ENCODE results near the gene TBCD.

Gene TBCD

DNA sequence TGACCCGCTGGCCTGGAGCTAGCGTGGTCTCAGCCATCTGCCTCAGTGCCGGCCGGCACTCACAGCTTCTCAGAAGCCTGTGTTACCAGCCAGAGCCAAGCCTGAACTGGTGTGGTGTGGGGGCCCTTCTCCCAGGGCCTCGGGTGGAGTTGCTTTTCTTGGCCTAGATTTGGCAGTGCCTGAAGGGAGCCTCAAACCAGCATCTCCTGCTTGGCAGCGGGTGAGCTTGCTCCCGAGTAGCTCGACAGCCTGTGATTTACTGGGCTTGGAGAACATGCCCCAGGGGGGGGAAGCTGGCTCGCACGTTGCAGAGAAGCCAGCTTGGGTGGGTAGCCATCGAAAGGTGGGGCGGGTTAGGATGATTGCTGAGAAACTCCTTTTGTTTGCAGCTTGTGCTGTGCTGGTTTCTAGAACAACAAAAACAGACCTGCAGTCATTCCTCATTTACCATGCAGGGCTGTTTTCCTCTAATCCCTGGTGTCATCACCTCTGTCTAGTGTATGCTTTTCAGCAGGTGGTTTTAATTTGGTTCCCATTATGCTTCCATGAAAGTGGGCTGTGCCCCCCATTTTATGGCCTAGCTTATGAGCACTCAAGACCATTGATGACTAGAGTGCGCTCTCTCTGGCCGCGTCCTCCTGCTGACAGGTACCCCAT, 42.2 kb downstream of the TBCD start:
- no peak for DNase-seq

DNA sequence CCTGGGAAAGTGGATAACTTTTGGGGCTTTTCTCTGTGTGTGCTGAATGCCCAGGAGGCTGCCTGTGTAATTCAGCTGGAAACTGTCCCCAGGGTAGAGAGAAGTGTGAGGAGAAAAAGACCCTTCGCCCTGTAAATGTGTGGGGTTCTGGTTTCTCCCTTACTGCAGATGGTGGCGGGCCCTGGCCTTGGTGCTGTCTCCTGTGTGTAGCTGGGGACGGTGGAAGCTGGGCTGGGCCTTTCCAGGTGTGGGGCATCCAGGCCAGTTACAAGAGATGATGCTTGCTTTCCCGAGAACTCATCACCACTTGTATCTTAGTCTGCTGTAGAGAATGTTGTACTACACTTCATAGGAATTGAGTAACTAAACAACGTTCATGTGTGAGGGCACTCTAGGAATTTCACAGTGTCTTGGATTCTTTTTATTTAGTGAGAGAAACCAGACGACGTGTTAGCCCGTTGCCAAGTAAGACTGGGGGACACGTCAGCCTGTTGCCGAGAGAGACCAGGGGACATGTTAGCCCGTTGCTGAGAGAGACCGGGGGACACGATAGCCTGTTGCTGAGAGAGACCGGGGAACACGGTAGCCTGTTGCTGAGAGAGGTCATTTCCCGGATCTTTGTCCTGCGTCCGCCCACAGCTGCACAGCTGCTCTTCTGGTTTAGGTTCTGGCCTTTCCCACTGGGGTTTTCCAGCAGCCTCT, 43.1 kb downstream of the TBCD start:
- DNase-seq, result no peak

DNA sequence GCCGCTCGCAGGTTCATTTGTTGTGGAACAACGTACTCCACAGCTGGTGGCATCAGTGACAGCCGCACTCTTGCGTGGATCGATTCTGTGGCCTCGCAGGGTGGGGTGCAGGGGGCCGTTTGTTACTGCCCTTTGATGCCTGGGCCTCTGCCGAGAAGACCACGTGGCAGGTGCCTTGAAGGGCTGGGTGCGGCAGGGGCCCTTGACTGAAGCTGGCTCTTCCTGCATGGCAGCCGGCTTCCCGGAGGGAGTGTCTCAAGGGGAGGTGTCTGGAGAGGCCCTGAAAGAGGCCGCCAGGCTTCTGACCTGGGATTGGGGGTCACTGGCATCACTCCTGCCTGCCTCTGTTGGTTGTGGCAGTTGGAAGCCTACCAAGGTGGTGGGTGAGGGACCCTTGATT, 43.8 kb downstream of the TBCD start:
- DNase-seq, result no peak

DNA sequence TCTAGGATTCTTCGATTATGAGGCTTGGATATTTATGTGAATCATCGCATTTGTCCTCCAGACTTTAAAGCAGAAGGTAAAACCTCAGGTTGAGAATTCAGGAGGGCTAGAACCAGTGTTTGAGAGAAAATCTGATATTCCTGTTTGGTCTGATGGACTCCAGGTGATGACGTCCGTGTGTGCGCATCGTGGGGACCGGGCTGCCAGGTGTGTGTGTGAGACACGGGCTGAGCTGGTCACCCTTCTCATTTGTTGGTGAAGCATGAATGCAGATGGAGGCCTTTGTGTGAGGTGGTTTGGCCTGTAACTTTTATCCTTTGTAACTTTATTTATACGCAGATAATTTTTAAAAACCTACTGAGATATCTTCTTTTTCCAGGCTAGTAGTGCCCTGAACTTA, 45.2 kb downstream of the TBCD start:
- no peak for DNase-seq

DNA sequence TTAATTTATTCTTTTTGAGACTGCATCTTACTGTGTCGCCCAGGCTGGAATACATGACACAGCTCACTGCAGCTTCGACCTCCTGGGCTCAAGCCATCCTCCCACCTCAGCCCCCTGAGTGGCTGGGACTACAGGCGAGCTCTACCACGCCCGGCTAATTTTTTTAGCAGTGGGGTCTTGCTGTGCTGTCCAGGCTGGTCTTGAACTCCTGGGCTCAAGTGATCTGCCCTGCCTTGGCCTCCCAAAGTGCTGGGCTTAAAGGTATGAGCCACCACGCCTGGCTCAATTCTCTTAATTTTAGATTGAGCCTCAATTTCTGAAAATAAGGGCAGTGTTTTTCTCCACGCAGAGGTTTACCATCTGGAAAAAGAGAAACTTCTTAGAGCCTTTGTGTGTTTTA, 46.9 kb downstream of the TBCD start:
- no peak for DNase-seq

DNA sequence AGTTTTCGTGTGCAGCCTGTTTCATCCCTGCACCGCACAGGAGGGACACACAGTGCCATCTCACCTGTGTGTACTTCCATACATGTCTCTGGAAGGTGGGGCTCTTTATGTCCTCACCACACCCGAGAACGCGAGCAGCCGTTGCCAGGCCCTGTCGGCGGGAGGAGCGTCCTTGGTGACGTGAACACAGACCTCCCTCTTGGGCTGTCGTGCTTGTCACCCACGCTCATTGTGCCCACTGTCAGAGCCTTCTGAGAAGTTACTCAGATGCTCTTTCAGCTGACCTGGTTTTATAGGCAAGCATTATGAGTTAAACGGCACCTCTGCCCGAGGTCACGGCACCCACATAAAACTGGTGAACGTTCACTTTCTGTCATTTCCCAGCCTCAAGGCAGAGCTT, 47.7 kb downstream of the TBCD start:
- DNase-seq, result no peak

DNA sequence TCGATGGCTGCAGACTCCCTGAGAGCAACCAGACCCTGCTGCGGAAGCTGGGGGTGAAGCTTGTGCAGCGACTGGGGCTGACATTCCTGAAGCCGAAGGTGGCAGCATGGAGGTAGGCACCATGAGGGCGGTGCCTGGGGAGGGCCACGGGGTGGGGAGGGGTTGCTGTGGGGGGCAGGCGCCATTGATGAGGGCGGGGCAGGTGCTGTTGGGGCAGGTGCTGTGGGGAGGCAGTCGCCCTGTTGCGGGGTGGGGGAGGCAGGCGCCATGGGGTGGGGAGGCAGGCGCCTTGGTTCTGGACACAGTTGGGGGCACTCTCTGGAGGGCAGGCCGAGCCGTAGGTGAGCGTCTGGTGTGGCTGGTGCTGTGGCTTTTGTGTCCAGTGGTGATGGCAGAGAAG, 49.0 kb downstream of the TBCD start:
- no peak for DNase-seq

DNA sequence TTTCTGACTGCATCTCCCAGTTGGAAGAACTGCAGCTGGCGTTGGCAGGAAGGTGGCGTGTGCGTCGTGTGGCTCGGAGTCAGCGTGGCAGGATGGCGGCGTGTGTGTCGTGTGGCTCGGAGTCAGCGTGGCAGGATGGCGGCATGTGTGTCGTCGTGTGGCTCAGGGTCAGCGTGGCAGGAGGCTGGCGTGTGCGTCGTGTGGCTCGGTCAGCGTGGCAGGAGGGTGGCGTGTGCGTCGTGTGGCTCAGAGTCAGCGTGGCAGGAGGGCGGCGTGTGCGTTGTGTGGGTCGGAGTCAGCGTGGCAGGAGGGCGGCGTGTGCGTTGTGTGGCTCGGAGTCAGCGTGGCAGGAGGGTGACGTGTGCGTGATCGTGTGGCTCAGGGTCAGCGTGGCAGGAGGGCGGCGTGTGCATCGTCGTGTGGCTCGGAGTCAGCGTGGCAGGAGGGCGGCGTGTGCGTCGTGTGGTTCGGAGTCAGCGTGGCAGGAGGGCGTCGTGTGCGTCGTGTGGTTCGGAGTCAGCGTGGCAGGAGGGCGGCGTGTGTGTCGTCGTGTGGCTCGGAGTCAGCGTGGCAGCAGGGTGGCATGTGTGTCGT, 49.6 kb downstream of the TBCD start:
- no peak for DNase-seq

DNA sequence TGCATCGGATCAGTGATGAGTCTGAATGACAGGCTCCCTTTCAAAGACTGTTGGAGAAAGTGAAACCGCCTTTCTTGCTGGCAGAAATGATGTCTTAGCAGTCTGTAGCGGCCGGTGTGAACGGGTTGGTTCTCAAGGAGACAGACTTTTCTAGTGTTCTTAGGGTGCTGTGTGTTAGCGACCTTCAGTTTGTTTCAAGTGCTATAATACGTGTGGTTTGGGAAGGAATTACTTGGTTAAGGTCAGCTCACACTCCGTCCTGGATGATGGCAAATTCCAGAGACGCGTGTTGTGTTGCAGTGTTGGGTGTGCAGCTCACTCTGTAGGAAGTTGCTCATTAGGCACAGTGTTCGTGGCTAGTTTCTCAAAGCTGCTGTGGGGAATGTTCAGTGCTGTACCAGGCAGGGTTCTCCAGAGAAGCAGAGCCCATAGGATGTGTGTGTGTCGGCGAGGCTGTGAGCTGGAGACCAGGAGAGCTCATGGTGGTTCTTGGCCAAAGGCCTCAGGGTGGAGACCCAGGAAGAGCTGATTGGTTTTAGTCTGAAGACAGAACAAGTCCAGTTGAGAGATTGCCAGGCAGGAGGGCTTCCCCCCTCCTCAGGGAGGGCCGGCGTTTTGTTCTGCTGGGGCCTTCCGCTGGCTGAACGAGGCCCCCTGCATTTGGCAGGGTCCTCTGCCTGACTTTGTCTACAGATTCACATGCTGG, 50.4 kb downstream of the TBCD start:
- DNase-seq, result no peak

DNA sequence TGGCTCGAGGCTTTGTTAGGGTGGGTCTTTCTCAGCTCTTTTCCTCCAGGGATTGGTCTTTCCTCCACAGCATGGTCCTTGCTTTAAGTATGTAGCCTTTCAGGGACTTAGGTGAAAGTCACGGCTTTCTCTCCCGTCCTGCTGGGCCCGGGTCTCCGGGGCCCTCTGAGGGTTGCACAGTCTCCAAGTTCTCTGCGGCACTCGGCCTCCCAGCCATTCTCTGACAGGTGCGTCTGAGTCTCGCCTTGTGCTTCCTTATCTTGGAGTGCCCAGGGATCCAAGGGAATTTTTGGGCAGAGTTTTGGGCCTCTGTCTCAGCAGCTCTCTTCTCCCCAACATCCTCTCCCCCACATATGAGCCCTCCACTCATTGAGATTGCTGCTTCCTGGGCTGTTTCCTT, 51.3 kb downstream of the TBCD start:
- DNase-seq, result no peak

DNA sequence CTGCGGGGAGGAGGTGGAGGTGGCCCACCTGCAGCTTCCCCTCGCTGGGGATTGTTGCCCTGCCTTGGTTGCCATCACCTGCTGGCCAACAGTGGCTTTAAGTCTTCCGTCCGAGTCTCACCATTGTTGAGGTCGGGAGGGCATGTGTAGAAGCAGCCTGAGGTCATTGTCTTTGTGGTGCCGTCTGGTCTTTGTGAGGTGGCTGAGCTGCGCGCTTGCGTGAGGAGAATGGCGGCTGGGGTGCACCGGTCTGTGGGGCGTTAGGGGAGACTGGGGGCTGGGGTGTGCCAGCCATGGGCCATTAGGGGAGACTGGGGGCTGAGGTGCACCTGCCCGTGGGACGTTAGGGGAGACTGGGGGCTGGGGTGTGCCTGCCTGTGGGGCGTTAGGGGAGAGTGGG, 51.7 kb downstream of the TBCD start:
- DNase-seq, result no peak

DNA sequence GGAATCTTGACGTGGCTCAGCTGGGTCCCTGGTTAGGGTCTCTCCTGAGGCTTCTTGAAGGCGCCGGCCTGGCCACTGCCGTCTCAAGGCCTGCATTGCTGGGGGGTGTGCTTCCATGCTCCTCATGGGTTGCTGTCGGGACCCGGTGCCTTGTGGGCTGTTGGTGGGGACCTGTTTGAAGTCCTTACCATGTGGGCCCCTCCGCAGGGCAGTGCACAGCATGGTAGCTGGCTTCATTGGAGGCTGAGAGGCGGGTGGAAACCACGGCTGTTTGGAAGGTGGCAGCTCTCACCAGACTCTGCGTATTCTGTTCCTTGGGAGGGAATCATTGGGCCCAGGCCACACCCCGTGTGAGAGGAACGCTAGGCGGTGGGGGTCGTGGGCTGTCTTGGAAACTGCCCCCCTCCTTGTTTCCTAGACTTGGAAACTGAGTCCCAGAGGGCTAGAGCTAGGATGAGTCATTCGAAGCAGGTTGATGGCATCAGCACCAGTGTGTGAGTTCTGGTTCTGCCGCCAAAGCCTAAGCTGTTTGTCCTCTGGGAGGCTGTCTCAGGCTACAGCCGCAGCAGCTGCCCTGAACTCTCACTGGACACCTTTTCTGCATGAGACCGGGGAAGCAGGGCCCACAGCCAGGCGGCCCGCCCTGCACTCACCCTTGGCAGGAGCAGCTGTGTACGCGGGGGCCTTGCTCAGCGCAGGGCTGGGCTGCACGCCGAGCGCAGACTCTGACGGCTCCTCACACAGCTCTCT, 52.8 kb downstream of the TBCD start:
- DNase-seq, result no peak

DNA sequence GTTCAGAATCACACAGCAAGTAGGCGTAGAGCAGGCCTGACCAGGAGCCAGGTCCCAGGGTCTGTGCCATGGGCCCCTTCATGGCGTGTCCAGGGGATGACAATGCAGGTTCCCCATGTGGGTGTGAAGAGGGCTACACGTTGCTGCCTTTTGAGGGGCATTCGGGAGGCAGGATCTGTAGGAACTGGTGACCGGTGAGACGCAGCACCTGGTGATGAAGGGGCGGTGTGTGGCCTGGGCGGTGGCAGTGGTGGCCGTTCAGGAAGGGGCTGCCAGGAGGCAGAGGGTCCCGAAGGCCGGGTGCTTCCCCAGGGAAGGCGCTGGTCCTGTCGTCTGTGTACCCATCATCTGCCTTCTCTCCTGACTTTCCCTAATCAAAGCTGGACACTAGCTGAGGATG, 53.4 kb downstream of the TBCD start:
- no peak for DNase-seq

DNA sequence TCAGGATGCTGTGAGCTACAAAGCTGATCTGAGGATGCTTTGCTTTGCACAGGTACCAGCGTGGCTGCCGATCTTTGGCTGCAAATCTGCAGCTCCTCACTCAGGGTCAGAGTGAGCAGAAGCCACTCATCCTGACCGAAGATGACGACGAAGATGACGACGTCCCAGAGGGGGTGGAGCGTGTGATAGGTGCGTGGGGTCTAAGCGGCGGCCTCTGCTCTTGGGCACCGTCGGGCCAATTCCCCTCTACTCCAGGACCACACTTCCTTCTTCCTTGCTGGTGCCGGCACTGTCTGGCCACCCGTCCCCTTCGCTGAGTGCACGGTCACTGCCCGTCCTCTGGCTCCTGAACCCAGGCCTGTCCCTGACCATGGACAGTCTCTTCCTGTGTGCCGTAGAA, 54.0 kb downstream of the TBCD start:
- DNase-seq, result no peak

DNA sequence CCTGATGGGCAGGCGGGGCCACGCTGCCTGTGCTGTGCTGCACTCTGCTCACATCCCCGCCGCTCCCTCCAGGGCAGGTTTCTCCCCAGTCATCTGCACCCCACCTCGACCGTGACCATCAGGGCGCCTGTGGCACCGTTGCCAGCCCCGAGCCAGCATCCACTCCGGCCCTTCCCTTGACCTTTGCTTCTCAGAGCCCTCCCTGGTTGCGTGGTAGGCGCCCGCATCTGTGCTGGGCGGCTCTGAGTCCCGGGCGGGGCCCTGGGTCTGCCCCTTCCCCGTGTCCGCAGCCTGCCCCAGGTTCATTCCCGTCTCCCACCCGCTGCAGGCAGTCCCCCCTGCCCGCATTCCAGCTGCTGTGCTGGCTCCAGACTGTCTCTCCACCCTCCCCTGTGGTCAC, 54.8 kb downstream of the TBCD start:
- DNase-seq, result no peak

DNA sequence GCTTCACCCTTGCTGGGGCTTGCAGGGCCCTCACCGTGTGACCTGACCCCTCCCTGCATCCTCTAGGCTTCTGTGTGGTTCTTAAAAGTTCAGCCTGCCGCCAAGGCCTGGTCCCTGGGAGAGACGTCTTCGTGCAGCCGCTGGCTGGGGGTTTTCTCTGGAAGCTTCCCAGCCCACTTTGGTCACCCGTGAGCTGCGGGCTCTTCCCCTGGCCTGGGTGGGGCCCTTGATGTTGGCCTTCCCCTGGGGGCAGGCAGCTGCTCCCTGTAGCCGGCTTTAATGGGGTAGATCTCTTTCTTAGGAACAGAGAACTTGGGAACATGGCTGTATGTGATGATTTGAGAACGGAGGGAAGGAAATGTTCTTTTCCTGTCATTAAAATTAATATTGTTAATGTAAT, 55.2 kb downstream of the TBCD start:
- DNase-seq, result no peak

DNA sequence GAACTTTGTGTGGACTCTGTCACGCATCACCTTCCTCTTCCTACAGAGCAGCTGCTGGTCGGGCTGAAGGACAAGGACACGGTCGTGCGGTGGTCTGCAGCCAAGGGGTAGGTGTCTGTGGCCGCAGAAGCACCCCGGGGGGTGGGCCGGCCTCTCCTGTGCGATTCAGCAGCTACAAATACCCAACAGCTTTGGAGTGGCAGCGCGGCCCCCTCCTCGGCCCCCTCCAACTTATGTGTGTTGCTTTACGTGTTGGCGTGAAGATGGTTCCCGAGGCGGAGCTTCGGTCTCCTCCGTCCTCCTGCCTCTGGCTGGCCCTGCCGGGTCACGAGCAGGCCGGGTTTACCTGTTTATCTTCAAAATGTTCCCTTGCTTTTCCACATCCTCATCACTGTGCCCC, 55.7 kb downstream of the TBCD start:
- no peak for DNase-seq

DNA sequence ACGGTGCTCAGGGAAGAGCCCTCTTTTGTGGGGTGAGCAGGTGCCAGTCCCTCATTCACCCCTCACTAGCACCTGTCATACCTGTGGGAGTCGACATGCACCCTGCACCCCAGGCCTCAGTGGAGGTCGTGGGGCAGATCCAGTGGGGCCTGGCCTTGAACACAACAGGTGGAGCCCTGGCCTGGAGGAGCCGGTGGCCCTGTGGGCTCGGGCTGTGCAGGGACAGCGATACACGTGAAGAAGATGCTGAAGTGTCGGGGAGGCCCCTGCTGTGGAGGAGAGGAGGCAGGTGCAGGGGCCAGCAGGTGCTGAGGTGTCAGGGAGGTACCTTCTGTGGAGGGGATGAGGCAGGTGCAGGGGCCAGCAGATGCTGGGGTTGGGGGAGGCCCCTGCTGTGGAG, 56.1 kb downstream of the TBCD start:
- DNase-seq, result no peak

DNA sequence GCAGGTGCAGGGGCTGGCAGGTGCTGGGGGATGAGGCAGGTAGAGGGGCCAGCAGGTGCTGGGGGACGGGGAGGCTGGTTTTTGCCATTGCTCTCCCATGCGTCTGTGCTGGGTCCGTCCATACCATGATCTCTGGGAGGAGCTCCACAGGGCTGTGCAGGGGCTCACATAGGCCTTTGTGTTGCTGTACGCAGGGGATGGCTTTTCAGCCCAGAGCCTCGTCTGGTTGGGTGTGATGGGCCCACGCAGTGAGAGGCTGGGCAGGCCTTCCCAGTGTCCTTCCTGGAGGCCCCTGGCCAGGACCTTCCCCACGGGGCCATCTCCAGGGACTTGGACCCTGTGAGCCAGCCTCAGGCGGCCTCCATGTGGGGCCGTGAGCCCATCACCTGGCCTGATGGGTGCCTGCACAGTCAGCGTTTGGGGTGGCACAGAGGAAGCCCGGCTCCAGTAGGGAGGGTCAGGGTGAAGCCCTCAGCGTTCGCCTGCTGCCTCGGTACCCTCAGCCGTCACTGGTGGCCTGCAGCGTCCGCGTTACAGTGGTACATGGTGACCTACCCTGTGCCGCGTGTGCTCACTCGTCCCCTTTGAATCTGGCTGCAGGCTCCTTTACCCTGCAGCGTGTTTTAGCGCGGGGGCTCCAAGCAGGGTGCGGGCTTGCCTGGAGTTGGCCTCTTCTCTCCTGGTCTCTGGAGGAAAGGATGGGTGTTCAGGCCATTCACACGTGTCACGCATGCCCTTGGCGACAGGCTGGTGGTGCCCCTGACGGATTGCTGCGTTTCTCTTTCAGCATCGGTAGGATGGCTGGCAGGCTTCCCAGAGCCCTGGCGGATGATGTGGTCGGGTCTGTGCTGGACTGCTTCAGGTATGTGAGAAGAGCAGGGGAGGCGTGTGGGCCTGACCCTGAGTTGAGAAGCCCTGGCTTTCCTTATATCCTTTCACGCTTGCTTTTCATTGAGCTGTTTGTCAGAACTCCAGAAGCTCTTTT, 57.3 kb downstream of the TBCD start:
- no peak for DNase-seq

DNA sequence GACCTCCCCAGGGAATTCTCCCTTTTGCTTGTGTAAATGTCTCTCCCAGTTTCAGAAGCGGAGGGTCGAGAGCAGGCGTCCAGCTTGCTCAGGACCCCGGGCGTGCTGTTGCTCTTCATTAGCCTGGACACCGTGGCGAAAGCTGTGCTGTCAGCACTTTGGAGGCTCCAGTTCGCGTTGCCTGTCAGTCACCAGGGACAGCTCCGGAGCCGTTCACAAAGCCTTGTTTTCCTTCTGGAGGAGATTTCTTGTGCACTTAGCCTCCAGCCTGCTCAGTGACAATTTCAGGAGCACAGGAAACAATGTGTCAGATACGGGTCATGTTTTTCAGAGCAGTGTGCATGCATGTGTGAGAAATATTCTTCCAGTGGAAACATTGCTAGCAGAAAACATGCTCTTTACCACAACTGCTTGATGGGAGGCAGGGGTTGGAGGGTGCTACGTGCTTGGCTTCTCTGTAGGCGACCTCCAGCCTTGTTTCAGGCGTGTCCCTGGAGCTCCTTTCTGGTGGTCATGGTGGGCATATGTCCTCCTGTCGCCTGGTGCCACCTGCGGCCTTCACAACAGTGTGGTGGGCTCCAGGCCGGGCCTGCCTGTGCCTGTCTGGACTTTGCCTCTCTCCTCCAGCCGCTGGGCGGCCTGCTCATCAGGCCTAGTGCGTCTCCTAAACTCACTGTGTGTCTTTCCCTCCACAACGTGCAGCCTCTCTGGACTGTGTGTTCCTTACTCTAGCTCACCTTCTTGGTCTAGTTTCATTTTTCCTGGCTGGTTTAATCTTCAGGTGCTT, 59.0 kb downstream of the TBCD start:
- DNase-seq, result no peak

DNA sequence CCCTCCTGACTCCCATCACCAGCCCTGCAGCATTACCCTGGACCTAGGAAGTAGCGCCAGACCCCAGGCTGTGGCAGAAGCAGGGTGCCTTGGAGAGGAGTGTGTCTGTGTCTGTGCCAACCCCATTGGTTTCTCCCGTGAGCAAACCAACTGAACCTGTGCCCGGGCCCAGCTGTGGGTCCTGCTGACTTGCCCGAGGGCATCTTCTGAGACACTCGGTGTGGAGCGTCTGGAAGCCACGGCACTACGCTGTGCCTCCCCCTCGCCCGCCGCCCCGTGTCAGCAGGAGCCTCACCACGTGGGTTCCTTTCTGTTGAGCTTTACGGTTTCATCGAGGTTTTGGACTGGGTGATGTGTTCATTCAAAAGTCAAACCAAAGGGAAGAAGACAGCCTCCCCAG, 60.2 kb downstream of the TBCD start:
- no peak for DNase-seq
